ENCODE results near the gene HSPA2. TPM values are rescaled to one million over a fixed set of nuclear protein-coding genes. Genes with fewer than 3 reads are reported as not detected.

The HSPA2 gene
- polyA plus RNA-seq, 1 donor (not counting 4 experiments of a cell fraction or from before 2014, with no cell fraction given): 12.0 TPM

GRCh38 chr14:64504310-64504896 is 36.1 kb upstream of the HSPA2 start, which contains the start of gene ZBTB1:
Gene ZBTB1 (plus strand): TSS chr14:64504770. CDS start chr14:64521505, 16,735 bp downstream.
- peaks cover 3% of the 10 kb centered on the region for H3K9me1 ChIP-seq (ENCODE audit: control insufficient read depth, extremely low read depth, insufficient read depth, low read length)
- DNase-seq (ENCODE audit: low read depth, low spot score) (no peak), FAIRE-seq (no peak)
- H3K9ac ChIP-seq (ENCODE audit: control insufficient read depth, extremely low read depth, insufficient read depth, low read length): peak within 1 kb of the TSS; percentile 97
- H3K79me2 ChIP-seq (ENCODE audit: control insufficient read depth, insufficient read depth, low read length): peaks cover 59% of the 10 kb centered on the region
- peak within 1 kb of the TSS; percentile 83 for H3K4me2 ChIP-seq (ENCODE audit: control insufficient read depth, extremely low read depth, insufficient read depth, low read depth, low read length)
- peak within 1 kb of the TSS; percentile 66 to 88 (median 88) for H3K4me3 ChIP-seq (ENCODE audit: control insufficient read depth in 2 of 3, extremely low read depth in 1 of 3, insufficient read depth in 2 of 3, low read depth in 1 of 3, low read length in 3 of 3)
- H2AFZ ChIP-seq (ENCODE audit: control insufficient read depth, low read length): peak within 1 kb of the TSS; percentile 50
- H3K9me3 ChIP-seq (ENCODE audit: control insufficient read depth, low read depth, low read length): no peaks in the 10 kb centered on the region
- dilution Hi-C loops (cut with MboI; ENCODE audit: extremely low pct_ligation_motif_present, low sequenced_read_pairs): no loop called here
- peaks cover 0 to 4% of the 10 kb centered on the region in 2 experiments for H3K36me3 ChIP-seq (ENCODE audit: control insufficient read depth in 2 of 2, extremely low read depth in 1 of 2, insufficient read depth in 2 of 2, low read length in 2 of 2)
- peaks cover 5% of the 10 kb centered on the region for H4K20me1 ChIP-seq (ENCODE audit: control insufficient read depth, extremely low read depth, insufficient read depth, low read length)
- no peaks in the 10 kb centered on the region for H3K27me3 ChIP-seq (ENCODE audit: control insufficient read depth, extremely low read depth, insufficient read depth, low read length)
- TF ChIP-seq EZH2 (IDR thresholded peaks at IDR 0.05; ENCODE audit: low read length): no peak
- TF ChIP-seq, protein P1, sequence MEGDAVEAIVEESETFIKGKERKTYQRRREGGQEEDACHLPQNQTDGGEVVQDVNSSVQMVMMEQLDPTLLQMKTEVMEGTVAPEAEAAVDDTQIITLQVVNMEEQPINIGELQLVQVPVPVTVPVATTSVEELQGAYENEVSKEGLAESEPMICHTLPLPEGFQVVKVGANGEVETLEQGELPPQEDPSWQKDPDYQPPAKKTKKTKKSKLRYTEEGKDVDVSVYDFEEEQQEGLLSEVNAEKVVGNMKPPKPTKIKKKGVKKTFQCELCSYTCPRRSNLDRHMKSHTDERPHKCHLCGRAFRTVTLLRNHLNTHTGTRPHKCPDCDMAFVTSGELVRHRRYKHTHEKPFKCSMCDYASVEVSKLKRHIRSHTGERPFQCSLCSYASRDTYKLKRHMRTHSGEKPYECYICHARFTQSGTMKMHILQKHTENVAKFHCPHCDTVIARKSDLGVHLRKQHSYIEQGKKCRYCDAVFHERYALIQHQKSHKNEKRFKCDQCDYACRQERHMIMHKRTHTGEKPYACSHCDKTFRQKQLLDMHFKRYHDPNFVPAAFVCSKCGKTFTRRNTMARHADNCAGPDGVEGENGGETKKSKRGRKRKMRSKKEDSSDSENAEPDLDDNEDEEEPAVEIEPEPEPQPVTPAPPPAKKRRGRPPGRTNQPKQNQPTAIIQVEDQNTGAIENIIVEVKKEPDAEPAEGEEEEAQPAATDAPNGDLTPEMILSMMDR (optimal IDR thresholded peaks at IDR 0.05 in 1 of 3, IDR thresholded peaks at IDR 0.05 in 1 of 3, conservative IDR thresholded peaks at IDR 0.05 in 1 of 3; ENCODE audit: extremely low read depth in 1 of 3, insufficient read depth in 2 of 3, low read length in 3 of 3): no peak
- H3K4me1 ChIP-seq (ENCODE audit: control insufficient read depth, extremely low read depth, insufficient read depth, low read length): peaks cover 50% of the 10 kb centered on the region
- H3K27ac ChIP-seq (ENCODE audit: control insufficient read depth, insufficient read depth, low read length): peak within 1 kb of the TSS; percentile 97

GRCh38 chr14:64504897-64505794 is 35.4 kb upstream of the HSPA2 start:
- TF ChIP-seq, protein P1 (optimal IDR thresholded peaks at IDR 0.05 in 1 of 3, IDR thresholded peaks at IDR 0.05 in 1 of 3, conservative IDR thresholded peaks at IDR 0.05 in 1 of 3; ENCODE audit: extremely low read depth in 1 of 3, insufficient read depth in 2 of 3, low read length in 3 of 3): no peak
- no peak for TF ChIP-seq EZH2 (IDR thresholded peaks at IDR 0.05; ENCODE audit: low read length)
- Histone ChIP-seq H3K9ac (ENCODE audit: control insufficient read depth, extremely low read depth, insufficient read depth, low read length) (peak overlapping the region; percentile 97), H3K27me3 (ENCODE audit: control insufficient read depth, extremely low read depth, insufficient read depth, low read length) (no peaks in the 10 kb centered on the region), H3K27ac (ENCODE audit: control insufficient read depth, insufficient read depth, low read length) (peak overlapping the region; percentile 97), H3K4me1 (ENCODE audit: control insufficient read depth, extremely low read depth, insufficient read depth, low read length) (peaks cover 54% of the 10 kb centered on the region), H3K4me2 (ENCODE audit: control insufficient read depth, extremely low read depth, insufficient read depth, low read depth, low read length) (peak overlapping the region; percentile 83), H3K9me1 (ENCODE audit: control insufficient read depth, extremely low read depth, insufficient read depth, low read length) (peaks cover 3% of the 10 kb centered on the region), H3K79me2 (ENCODE audit: control insufficient read depth, insufficient read depth, low read length) (peaks cover 58% of the 10 kb centered on the region), H2AFZ (ENCODE audit: control insufficient read depth, low read length) (no peak overlapping the region), H3K9me3 (ENCODE audit: control insufficient read depth, low read depth, low read length) (no peaks in the 10 kb centered on the region), H3K4me3 (ENCODE audit: control insufficient read depth in 2 of 3, extremely low read depth in 1 of 3, insufficient read depth in 2 of 3, low read depth in 1 of 3, low read length in 3 of 3) (peak overlapping the region; percentile 66 to 88 (median 88)), H3K36me3 (ENCODE audit: control insufficient read depth in 2 of 2, extremely low read depth in 1 of 2, insufficient read depth in 2 of 2, low read length in 2 of 2) (peaks cover 0 to 4% of the 10 kb centered on the region in 2 experiments), H4K20me1 (ENCODE audit: control insufficient read depth, extremely low read depth, insufficient read depth, low read length) (peaks cover 5% of the 10 kb centered on the region)
- dilution Hi-C loops (cut with MboI; ENCODE audit: extremely low pct_ligation_motif_present, low sequenced_read_pairs): no loop called here
- no peak for DNase-seq (ENCODE audit: low read depth, low spot score)
- FAIRE-seq: no peak
